GM10248 (cell line): ENCODE measurements around the gene UNC13B.

Experiments
- CTCF ChIA-PET: fragments of 300-600 bp; sonication (Branson Sonifier 250); formaldehyde crosslinking; extraction: SDS; loops from one replicate; lab custom pipeline; 2021; ENCODE audit warnings: antibody characterized with exemption; lab: Yijun Ruan, JAX
- POLR2A ChIA-PET: fragments of 350-650 bp; sonication (Branson Sonifier 250); formaldehyde crosslinking; extraction: SDS; loops from one replicate; lab custom pipeline; 2020; ENCODE audit warnings: antibody characterized with exemption; lab: Yijun Ruan, JAX
- DNase-seq: peaks from one replicate; pipeline ENCODE4 v3.0.0; 2012; ENCODE audit errors: extremely low spot score
- TF ChIP-seq, protein P1 (sequence below): IDR thresholded peaks from 2 replicates; pipeline ENCODE4 v1.5.1; 2012; ENCODE audit warnings: mild to moderate bottlenecking, low read depth; ENCODE audit errors: extremely low read depth, missing control alignments, control extremely low read depth

UNC13B gene

DNA sequence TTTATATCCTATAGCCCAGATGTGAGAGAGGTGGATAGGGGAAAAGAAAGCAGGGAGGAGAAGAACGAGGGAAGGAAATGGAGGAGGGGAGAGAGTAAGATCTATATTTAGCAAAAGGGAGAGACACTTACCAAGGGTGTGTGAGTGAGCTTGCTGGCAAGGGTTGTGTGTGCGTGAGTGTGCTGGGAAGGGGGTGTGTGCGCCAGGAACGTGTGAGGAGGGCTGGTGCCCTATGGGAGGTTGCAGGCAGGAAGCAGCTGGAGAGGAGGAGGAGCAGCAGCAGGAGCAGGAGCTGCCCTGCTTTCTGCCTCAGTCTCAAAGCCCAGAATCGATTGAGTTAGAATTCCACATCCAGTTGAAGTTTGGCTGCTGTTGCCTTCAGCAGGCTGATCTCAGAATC lies 179.8 kb downstream of the UNC13B start:
- POLR2A ChIA-PET, result no interaction called here
- CTCF ChIA-PET, result interaction anchor here (0.7 to 2.1 kb wide), 2 partner anchors 13 to 73 kb away, joined by 3 to 13 read pairs; no protein-coding TSS in a partner anchor
- TF ChIP-seq, protein P1, sequence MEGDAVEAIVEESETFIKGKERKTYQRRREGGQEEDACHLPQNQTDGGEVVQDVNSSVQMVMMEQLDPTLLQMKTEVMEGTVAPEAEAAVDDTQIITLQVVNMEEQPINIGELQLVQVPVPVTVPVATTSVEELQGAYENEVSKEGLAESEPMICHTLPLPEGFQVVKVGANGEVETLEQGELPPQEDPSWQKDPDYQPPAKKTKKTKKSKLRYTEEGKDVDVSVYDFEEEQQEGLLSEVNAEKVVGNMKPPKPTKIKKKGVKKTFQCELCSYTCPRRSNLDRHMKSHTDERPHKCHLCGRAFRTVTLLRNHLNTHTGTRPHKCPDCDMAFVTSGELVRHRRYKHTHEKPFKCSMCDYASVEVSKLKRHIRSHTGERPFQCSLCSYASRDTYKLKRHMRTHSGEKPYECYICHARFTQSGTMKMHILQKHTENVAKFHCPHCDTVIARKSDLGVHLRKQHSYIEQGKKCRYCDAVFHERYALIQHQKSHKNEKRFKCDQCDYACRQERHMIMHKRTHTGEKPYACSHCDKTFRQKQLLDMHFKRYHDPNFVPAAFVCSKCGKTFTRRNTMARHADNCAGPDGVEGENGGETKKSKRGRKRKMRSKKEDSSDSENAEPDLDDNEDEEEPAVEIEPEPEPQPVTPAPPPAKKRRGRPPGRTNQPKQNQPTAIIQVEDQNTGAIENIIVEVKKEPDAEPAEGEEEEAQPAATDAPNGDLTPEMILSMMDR, result no peak
- DNase-seq, result no peak

DNA sequence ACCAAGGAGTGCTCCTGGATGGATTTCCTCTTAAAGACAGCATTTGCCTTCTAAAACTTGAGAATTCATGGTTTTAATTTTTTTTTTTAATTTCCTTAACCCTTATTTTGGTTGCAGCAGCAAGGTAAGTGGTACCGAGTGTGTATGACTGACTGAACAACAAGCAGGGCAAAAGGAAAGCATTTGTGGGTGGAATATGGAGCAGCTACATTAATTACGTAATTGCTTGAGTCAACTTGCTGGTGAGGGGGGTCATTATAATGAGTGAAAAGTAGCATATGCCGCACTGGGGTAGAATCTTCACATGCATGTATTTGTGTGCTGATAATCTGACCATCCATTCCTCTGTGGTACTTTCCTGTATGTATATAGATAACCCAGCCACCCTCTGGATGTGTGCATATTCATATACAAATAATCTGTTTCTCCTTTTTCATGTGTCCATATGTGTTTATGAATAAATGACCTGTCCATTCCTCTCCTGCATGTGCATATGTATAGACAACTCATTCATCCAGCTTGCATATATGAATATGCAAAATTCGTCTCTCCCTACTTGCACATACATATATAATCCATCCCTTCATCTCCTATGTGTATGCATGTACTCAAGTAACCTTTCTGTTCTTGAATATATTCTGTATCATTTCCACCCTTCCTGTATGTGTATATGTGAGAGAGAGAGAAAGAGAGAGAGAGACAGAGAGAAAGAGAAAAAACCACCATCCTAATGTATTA lies 180.6 kb downstream of the UNC13B start:
- CTCF ChIA-PET, result interaction anchor here (0.7 to 2.1 kb wide), 2 partner anchors 12 to 72 kb away, joined by 3 to 13 read pairs; no protein-coding TSS in a partner anchor

GRCh38 chr9:35348109-35348508 lies 186.3 kb downstream of the UNC13B start:
- DNase-seq, result no peak
- ChIA-PET CTCF (no interaction called here), POLR2A (no interaction called here)
- TF ChIP-seq, protein P1, result no peak

More for the DNA sequence above, 180.6 kb downstream of the UNC13B start:
- no peak for DNase-seq
- POLR2A ChIA-PET, result no interaction called here
- TF ChIP-seq, protein P1, result no peak

DNA sequence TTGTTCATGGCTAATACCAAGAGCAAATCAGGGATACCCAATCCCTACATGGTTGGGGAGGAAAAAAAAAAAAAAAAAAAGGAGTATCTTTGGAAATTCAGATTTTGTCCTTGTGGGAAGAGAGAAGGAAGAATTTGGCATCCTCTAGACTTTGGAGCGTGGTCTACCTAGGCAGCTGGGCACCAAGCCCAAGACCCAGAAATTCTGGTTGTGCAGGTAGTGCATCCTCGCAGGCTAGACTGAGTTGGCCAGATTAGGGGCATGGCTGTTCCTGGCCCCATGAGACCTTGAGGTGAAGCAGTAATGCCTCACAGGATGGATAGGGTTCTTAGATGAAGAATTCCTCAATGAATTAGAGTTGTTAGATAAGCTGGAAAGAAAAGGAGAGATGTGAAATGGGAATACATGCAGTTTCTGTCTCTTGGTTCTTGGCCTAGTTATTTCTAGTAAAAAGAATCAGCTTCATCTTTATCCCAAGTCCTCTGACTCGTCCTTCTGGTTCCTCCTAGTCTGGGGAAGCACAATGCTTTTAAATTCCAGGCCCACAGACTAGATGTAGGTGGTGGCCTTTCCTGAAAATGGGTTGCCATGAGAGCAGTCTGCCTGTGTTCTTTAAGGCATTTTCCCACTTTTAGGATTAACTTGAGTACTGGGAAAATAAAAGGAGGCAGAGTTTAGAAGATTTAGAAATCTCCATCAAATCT lies 187.6 kb downstream of the UNC13B start:
- ChIA-PET CTCF (no interaction called here), POLR2A (interaction anchor here (0.5 kb wide), 1 partner anchor 186 kb away, joined by 6 read pairs; no protein-coding TSS in a partner anchor)
- no peak for DNase-seq
- TF ChIP-seq, protein P1, result no peak

DNA sequence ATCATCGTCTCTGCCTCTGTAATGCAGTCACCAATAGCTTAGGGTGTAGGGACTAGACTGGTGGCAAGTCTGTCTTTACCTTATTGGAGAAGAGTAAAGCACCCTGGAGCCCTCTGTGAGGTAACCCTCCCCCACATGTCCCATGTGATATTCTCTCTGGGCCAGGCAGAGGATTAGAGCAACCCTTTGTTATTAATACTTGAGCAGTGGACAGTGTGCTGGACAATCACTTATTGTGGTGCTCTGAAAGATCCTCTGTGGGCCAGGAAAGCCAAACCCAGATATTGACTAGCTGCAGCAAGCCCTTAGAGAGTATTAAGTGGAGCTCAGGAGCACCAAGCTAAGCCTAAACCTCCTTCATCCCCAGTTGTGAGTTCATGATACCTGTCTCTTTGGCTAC lies 188.4 kb downstream of the UNC13B start:
- no peak for DNase-seq
- ChIA-PET POLR2A (no interaction called here), CTCF (interaction anchor here (1.5 kb wide), 1 partner anchor 10 kb away, joined by 6 read pairs; no protein-coding TSS in a partner anchor)
- TF ChIP-seq, protein P1, result no peak

DNA sequence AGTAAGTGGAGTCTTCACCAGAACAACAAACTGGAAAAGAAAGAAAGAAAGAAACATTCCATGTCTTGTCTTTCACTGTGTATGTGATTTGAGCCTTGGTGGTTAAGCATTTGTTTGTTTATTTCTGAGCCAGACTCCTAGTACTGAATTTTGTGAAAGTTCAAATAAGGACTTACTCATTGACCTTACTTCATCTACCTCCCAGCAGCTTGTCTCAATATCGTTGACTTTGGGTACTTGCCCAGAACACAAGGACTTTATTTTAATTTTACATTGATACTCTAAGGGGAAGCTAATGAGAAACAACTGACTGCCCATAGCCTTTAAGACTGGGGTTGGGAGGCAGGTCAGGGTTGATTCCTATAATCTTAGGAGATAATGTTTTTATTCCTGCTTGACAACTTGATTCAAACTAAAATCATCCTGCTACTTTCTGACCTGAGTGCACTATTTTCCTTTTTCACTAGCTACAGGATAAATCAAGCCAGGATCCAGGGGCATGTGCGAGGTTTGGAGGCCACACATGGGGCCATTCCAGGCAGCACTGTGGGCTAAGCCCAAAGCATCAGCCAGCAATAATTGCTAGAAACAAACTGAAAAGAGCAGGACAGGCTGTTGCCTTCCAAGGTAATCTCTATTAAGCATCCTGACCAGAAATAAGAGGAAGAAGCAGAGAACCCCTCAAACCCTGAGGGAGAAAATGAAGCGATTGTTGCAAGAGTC lies 189.2 kb downstream of the UNC13B start:
- ChIA-PET CTCF (interaction anchor here (1.5 kb wide), 1 partner anchor 10 kb away, joined by 6 read pairs; no protein-coding TSS in a partner anchor), POLR2A (no interaction called here)
- DNase-seq, result no peak
- TF ChIP-seq, protein P1, result no peak
